IMR-90 (cell line): Measurements from ENCODE around the gene RTN3.

ENCODE experiments used
- CTCF ChIP-seq: conservative IDR thresholded peaks from 2 replicates; pipeline ENCODE4 v1.5.1; 2012; ENCODE audit warnings: mild to moderate bottlenecking, low read depth, low read length, improper control_type of control experiment
- ELK1 ChIP-seq: fragments of 150-350 bp; IDR thresholded peaks from 2 replicates; pipeline ENCODE4 v1.6.1; 2016; ENCODE audit warnings: low read depth, mild to moderate bottlenecking, low read length, moderate library complexity, borderline replicate concordance
- POLR2A ChIP-seq: IDR thresholded peaks from 2 replicates; pipeline ENCODE4 v1.6.1; 2012; ENCODE audit warnings: mild to moderate bottlenecking, low read depth, low read length
- RAD21 ChIP-seq: IDR thresholded peaks from 2 replicates; pipeline ENCODE4 v1.6.1; 2012; ENCODE audit warnings: low read length, improper control_type of control experiment
- RFX5 ChIP-seq: IDR thresholded peaks from 2 replicates; pipeline ENCODE4 v1.8.0; 2012; ENCODE audit warnings: low read depth, mild to moderate bottlenecking, low read length, moderate library complexity

GRCh38 chr11:63782749-63783148, 101.4 kb downstream of the RTN3 start:
- TF ChIP-seq CTCF: no peak
- no peak for TF ChIP-seq POLR2A
- no peak for TF ChIP-seq RAD21
- TF ChIP-seq ELK1: no peak
- no peak for TF ChIP-seq RFX5
